Neural cell (in vitro differentiated cells): ENCODE data around the gene KDM4C.

ENCODE experiments used
- RAD21 ChIP-seq: fragments of 450-650 bp; conservative IDR thresholded peaks from 2 replicates; pipeline ENCODE4 v1.6.1; 2014; ENCODE audit warnings: antibody characterized with exemption, mild to moderate bottlenecking, moderate library complexity
- SMC3 ChIP-seq: fragments of 450-650 bp; conservative IDR thresholded peaks from 2 replicates; pipeline ENCODE4 v1.6.1; 2014; ENCODE audit warnings: antibody characterized with exemption, mild to moderate bottlenecking, moderate library complexity; ENCODE audit not compliant: poor library complexity
- TAF1 ChIP-seq: IDR thresholded peaks from 2 replicates; pipeline ENCODE4 v1.6.1; 2012; ENCODE audit warnings: low read depth
- TF ChIP-seq, protein P1 (sequence below): fragments of 450-650 bp; IDR thresholded peaks from 2 replicates; pipeline ENCODE4 v1.5.1; 2014; ENCODE audit warnings: antibody characterized with exemption, mild to moderate bottlenecking, moderate library complexity; ENCODE audit not compliant: poor library complexity, severe bottlenecking
- TF ChIP-seq, protein P2 (sequence below): IDR thresholded peaks from 2 replicates; pipeline ENCODE4 v1.6.1; 2012; ENCODE audit warnings: borderline replicate concordance

DNA sequence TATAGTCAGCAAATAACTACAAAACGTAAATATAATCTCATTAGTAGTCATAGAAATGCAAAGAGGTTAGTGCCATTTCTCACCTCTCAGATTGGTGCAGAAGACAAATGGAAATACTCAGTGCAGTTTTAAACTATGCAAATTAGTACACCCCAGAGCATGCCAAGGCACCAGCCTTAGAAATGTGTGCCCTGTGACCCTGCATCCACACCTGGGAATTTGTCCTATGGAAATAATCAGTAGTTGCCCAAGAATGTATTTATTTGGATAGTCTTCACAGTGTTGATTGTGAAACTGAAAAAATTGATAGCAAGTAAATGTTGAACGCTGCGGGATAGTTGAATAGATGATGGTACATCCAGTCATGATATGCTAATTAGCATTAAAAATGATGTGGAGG is 152.7 kb downstream of the KDM4C start:
- TF ChIP-seq, protein P1, sequence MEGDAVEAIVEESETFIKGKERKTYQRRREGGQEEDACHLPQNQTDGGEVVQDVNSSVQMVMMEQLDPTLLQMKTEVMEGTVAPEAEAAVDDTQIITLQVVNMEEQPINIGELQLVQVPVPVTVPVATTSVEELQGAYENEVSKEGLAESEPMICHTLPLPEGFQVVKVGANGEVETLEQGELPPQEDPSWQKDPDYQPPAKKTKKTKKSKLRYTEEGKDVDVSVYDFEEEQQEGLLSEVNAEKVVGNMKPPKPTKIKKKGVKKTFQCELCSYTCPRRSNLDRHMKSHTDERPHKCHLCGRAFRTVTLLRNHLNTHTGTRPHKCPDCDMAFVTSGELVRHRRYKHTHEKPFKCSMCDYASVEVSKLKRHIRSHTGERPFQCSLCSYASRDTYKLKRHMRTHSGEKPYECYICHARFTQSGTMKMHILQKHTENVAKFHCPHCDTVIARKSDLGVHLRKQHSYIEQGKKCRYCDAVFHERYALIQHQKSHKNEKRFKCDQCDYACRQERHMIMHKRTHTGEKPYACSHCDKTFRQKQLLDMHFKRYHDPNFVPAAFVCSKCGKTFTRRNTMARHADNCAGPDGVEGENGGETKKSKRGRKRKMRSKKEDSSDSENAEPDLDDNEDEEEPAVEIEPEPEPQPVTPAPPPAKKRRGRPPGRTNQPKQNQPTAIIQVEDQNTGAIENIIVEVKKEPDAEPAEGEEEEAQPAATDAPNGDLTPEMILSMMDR: no peak
- TF ChIP-seq TAF1: no peak
- no peak for TF ChIP-seq RAD21
- no peak for TF ChIP-seq SMC3
- TF ChIP-seq, protein P2, sequence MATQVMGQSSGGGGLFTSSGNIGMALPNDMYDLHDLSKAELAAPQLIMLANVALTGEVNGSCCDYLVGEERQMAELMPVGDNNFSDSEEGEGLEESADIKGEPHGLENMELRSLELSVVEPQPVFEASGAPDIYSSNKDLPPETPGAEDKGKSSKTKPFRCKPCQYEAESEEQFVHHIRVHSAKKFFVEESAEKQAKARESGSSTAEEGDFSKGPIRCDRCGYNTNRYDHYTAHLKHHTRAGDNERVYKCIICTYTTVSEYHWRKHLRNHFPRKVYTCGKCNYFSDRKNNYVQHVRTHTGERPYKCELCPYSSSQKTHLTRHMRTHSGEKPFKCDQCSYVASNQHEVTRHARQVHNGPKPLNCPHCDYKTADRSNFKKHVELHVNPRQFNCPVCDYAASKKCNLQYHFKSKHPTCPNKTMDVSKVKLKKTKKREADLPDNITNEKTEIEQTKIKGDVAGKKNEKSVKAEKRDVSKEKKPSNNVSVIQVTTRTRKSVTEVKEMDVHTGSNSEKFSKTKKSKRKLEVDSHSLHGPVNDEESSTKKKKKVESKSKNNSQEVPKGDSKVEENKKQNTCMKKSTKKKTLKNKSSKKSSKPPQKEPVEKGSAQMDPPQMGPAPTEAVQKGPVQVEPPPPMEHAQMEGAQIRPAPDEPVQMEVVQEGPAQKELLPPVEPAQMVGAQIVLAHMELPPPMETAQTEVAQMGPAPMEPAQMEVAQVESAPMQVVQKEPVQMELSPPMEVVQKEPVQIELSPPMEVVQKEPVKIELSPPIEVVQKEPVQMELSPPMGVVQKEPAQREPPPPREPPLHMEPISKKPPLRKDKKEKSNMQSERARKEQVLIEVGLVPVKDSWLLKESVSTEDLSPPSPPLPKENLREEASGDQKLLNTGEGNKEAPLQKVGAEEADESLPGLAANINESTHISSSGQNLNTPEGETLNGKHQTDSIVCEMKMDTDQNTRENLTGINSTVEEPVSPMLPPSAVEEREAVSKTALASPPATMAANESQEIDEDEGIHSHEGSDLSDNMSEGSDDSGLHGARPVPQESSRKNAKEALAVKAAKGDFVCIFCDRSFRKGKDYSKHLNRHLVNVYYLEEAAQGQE: no peak
